GM12873 (cell line): ENCODE data around the gene AGMO.

Experiments
- TF ChIP-seq, protein P1 (sequence below): IDR thresholded peaks from 2 replicates; pipeline ENCODE4 v1.5.1; 2012; ENCODE audit warnings: low read depth, mild to moderate bottlenecking, moderate library complexity, low read length, control low read depth; ENCODE audit not compliant: insufficient read depth; ENCODE audit errors: missing control alignments

The AGMO gene

GRCh38 chr7:15330943-15331342, 230.9 kb downstream of the AGMO start:
- TF ChIP-seq, protein P1, sequence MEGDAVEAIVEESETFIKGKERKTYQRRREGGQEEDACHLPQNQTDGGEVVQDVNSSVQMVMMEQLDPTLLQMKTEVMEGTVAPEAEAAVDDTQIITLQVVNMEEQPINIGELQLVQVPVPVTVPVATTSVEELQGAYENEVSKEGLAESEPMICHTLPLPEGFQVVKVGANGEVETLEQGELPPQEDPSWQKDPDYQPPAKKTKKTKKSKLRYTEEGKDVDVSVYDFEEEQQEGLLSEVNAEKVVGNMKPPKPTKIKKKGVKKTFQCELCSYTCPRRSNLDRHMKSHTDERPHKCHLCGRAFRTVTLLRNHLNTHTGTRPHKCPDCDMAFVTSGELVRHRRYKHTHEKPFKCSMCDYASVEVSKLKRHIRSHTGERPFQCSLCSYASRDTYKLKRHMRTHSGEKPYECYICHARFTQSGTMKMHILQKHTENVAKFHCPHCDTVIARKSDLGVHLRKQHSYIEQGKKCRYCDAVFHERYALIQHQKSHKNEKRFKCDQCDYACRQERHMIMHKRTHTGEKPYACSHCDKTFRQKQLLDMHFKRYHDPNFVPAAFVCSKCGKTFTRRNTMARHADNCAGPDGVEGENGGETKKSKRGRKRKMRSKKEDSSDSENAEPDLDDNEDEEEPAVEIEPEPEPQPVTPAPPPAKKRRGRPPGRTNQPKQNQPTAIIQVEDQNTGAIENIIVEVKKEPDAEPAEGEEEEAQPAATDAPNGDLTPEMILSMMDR: no peak

- TF ChIP-seq, protein P1: no peak
These were observed 234.8 kb downstream of the AGMO start for GRCh38 chr7:15327001-15327400.

- TF ChIP-seq, protein P1: peak; percentile 34
These were observed 235.7 kb downstream of the AGMO start for GRCh38 chr7:15326044-15326644.

- TF ChIP-seq, protein P1: no peak
These were observed 238.3 kb downstream of the AGMO start for GRCh38 chr7:15323550-15323949.

DNA sequence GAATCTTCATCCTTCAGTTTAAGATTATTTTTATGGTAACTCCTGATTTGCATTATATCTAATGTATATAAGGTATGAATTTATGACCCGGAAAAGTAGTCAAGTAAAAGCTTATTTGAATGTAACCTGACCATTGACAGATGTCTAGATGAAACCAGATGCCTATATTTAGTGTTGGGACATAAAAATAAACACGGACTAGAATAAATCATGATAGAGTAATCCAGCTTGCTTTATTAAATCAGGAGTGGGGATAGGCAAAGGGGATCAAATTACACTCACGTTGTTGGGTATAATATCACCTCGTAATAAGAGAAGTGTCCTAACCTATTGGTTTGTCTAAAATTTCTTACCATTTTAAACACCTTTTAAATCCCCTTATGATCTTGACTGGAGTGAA, 244.6 kb downstream of the AGMO start:
- TF ChIP-seq, protein P1: no peak

- TF ChIP-seq, protein P1: no peak
These were observed 246.1 kb downstream of the AGMO start for GRCh38 chr7:15315678-15316077.

GRCh38 chr7:15314922-15315321, 246.9 kb downstream of the AGMO start:
- TF ChIP-seq, protein P1: no peak
